ENCODE data around the gene NF2. TPM values are rescaled to one million over a fixed set of nuclear protein-coding genes. Genes with fewer than 3 reads are reported as not detected.

The NF2 gene
- total RNA-seq, 1 experiment from 2014 or later = 50.9 TPM

DNA sequence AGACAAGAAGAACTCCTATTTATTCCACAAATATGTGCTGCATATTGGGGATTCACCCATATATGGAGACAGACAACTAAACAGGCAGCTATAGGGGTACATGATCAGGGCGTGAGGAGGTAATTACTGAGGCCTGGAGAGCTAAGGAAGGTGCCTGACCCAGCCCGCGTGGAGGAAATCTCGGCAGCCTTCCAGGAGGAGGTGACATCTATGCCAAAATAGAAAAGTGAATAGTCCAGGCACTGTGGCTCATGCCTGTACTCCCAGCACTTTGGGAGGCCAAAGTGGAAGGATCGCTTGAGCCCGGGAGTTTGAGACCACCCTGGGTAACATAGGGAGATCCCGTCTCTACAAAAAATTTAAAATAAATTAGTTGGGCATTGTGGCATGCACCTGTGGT, 36.1 kb upstream of the NF2 start:
- Mint-ChIP-seq H3K4me1 (no peaks in the 10 kb centered on the region), H3K4me3 (no peak overlapping the region), H3K27me3 (ENCODE audit: low read depth) (no peaks in the 10 kb centered on the region), H3K36me3 (ENCODE audit: insufficient read depth in 1 of 3, low read depth in 3 of 3) (peaks cover 25 to 73% (median 60%) of the 10 kb centered on the region in 3 experiments; a peak in 6 of 7 replicates), H3K9me3 (no peaks in the 10 kb centered on the region), H3K27ac (no peak overlapping the region)
- Histone ChIP-seq H3K23ac (ENCODE audit: insufficient read length, low read depth, low read length) (no peak overlapping the region), H2BK5ac (ENCODE audit: insufficient read length, low read length) (no peak overlapping the region), H2BK20ac (ENCODE audit: low read depth, low read length, poor library complexity, severe bottlenecking) (no peak overlapping the region), H3K27ac (ENCODE audit: insufficient read length, low read depth, low read length) (no peak overlapping the region), H3K79me2 (ENCODE audit: insufficient read depth, low read length) (no peaks in the 10 kb centered on the region), H3K56ac (ENCODE audit: insufficient read length, low read depth, low read length) (no peak overlapping the region), H3K4ac (ENCODE audit: low read depth, low read length) (no peak overlapping the region), H3K23me2 (ENCODE audit: insufficient read length, low read depth, low read length, poor library complexity, severe bottlenecking) (no peaks in the 10 kb centered on the region), H4K91ac (ENCODE audit: insufficient read length, low read depth, low read length) (no peak overlapping the region), H4K5ac (ENCODE audit: insufficient read length, low read depth, low read length) (no peak overlapping the region), H4K8ac (replicated peaks; ENCODE audit: insufficient read length, low read depth, low read length) (no peak overlapping the region), H2BK120ac (ENCODE audit: low read depth, low read length, poor library complexity, severe bottlenecking) (no peak overlapping the region), H3K4me2 (ENCODE audit: insufficient read depth, insufficient read length, low read length) (no peak overlapping the region), H3K27me3 (ENCODE audit: insufficient read depth, low read length) (no peaks in the 10 kb centered on the region), H3K9me3 (ENCODE audit: control insufficient read depth, low read depth, low read length) (no peaks in the 10 kb centered on the region), H3K14ac (ENCODE audit: insufficient read depth, low read length) (no peak overlapping the region), H3K4me1 (ENCODE audit: insufficient read depth, low read length) (no peaks in the 10 kb centered on the region), H4K20me1 (ENCODE audit: control insufficient read depth, insufficient read depth, insufficient read length) (no peaks in the 10 kb centered on the region), H2BK15ac (ENCODE audit: low read depth, low read length) (no peak overlapping the region), H2BK12ac (ENCODE audit: insufficient read length, low read depth, low read length) (no peak overlapping the region), H2AK5ac (ENCODE audit: insufficient read length, low read length) (no peak overlapping the region), H3K79me1 (ENCODE audit: insufficient read depth, low read depth, low read length, poor library complexity, severe bottlenecking) (no peaks in the 10 kb centered on the region), H2AFZ (ENCODE audit: low read length) (no peak overlapping the region), H3T11ph (ENCODE audit: low read length) (no peak overlapping the region), H3K18ac (ENCODE audit: insufficient read length, low read depth, low read length) (no peak overlapping the region), H3K9ac (ENCODE audit: extremely low read depth, insufficient read length, low read length) (no peak overlapping the region)
- WGBS (ENCODE audit: extremely low coverage, insufficient read length, low lambda C conversion rate) = no CpG with 5 or more reads among the region's 7 CpGs
- no peak for DNase-seq
- TF ChIP-seq, protein P1, sequence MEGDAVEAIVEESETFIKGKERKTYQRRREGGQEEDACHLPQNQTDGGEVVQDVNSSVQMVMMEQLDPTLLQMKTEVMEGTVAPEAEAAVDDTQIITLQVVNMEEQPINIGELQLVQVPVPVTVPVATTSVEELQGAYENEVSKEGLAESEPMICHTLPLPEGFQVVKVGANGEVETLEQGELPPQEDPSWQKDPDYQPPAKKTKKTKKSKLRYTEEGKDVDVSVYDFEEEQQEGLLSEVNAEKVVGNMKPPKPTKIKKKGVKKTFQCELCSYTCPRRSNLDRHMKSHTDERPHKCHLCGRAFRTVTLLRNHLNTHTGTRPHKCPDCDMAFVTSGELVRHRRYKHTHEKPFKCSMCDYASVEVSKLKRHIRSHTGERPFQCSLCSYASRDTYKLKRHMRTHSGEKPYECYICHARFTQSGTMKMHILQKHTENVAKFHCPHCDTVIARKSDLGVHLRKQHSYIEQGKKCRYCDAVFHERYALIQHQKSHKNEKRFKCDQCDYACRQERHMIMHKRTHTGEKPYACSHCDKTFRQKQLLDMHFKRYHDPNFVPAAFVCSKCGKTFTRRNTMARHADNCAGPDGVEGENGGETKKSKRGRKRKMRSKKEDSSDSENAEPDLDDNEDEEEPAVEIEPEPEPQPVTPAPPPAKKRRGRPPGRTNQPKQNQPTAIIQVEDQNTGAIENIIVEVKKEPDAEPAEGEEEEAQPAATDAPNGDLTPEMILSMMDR (conservative IDR thresholded peaks at IDR 0.05) = no peak

Measured in H9 (cell line).